CD14-positive monocyte (primary cell): ENCODE measurements around the gene CEP97. TPM values are rescaled to one million over a fixed set of nuclear protein-coding genes. Genes with fewer than 3 reads are reported as not detected.

Experiments
- DNase-seq, 3 donors: peaks; one replicate each; pipeline ENCODE4 v3.0.0-alpha.2; 2011 to 2022
- H2AFZ ChIP-seq: 2 replicates; pipeline ENCODE4 v1.6.0; 2012; ENCODE audit warnings: mild to moderate bottlenecking, low read depth, low read length, inconsistent platforms; ENCODE audit not compliant: insufficient read depth, poor library complexity, severe bottlenecking
- H3K27ac ChIP-seq, 2 donors: 1 replicate in 1 of 2; 2 replicates in 1 of 2; pipeline ENCODE4 v1.5.1; 2012 to 2013; ENCODE audit warnings: low read length in 2 of 2, control low read depth in 1 of 2, inconsistent platforms in 1 of 2, low read depth in 1 of 2, mild to moderate bottlenecking in 1 of 2
- H3K27me3 ChIP-seq, 2 donors: one replicate each; pipeline versions ENCODE4 v1.6.0 to v1.6.1; 2011 to 2013; ENCODE audit warnings: low read length in 2 of 2; ENCODE audit not compliant: control insufficient read depth in 2 of 2, insufficient read depth in 2 of 2
- H3K36me3 ChIP-seq, 2 donors: replicated peaks in 1 of 2; 1 replicate in 1 of 2; 2 replicates in 1 of 2; pipeline versions ENCODE4 v1.5.1 to v1.6.1; 2012 to 2013; ENCODE audit warnings: low read length in 2 of 2, control low read depth in 1 of 2, inconsistent platforms in 1 of 2, mild to moderate bottlenecking in 1 of 2; ENCODE audit not compliant: insufficient read depth in 2 of 2, control insufficient read depth in 1 of 2
- H3K4me1 ChIP-seq, 2 donors: 1 replicate in 1 of 2; 2 replicates in 1 of 2; pipeline versions ENCODE4 v1.5.1 to v1.6.1; 2012 to 2013; ENCODE audit warnings: low read length in 2 of 2, control low read depth in 1 of 2, inconsistent platforms in 1 of 2, mild to moderate bottlenecking in 1 of 2, moderate library complexity in 1 of 2; ENCODE audit not compliant: insufficient read depth in 2 of 2, control insufficient read depth in 1 of 2
- H3K4me2 ChIP-seq: replicated peaks from 2 replicates; pipeline ENCODE3; 2012; ENCODE audit warnings: low read length, moderate library complexity, mild to moderate bottlenecking; ENCODE audit not compliant: poor library complexity, severe bottlenecking; ENCODE audit errors: extremely low read depth
- H3K4me3 ChIP-seq, 3 experiments: fragments of 200-600 bp in 1 of 3; sonication (generic) in 1 of 3; replicated peaks in 1 of 3; 1 replicate in 2 of 3; 2 replicates in 1 of 3; pipeline ENCODE4 v1.5.1; 2011 to 2013; ENCODE audit warnings: low read length in 3 of 3, mild to moderate bottlenecking in 3 of 3, control low read depth in 2 of 3, low read depth in 2 of 3, inconsistent platforms in 1 of 3, moderate library complexity in 1 of 3
- H3K79me2 ChIP-seq: 2 replicates; pipeline ENCODE4 v1.6.0; 2012; ENCODE audit warnings: mild to moderate bottlenecking, control low read depth, inconsistent platforms, low read length, moderate library complexity; ENCODE audit not compliant: insufficient read depth
- H3K9ac ChIP-seq: 2 replicates; pipeline ENCODE4 v1.6.0; 2017; ENCODE audit warnings: low read length, mild to moderate bottlenecking; ENCODE audit not compliant: insufficient read depth, poor library complexity, severe bottlenecking
- H3K9me3 ChIP-seq, 2 donors: replicated peaks in 1 of 2; 1 replicate in 1 of 2; 2 replicates in 1 of 2; pipeline versions ENCODE4 v1.5.1 to v1.6.1; 2012 to 2013; ENCODE audit warnings: low read length in 2 of 2, control low read depth in 1 of 2; ENCODE audit not compliant: control insufficient read depth in 1 of 2, insufficient read depth in 1 of 2
- H4K20me1 ChIP-seq: 2 replicates; pipeline ENCODE4 v1.6.0; 2012; ENCODE audit warnings: mild to moderate bottlenecking, low read length, control low read depth, moderate library complexity; ENCODE audit not compliant: insufficient read depth
- H3K27ac Mint-ChIP-seq, 7 donors: one replicate each; pipeline ENCODE4 v1.8.0; 2020; ENCODE audit warnings: mild to moderate bottlenecking in 7 of 7, mixed read lengths in 7 of 7, moderate library complexity in 6 of 7, inconsistent platforms in 2 of 7
- H3K27me3 Mint-ChIP-seq, 3 donors: one replicate each; pipeline ENCODE4 v1.8.0; 2021 to 2022; ENCODE audit warnings: low read depth in 3 of 3, mild to moderate bottlenecking in 3 of 3, mixed read lengths in 3 of 3, moderate library complexity in 3 of 3, inconsistent platforms in 1 of 3
- H3K36me3 Mint-ChIP-seq, 2 donors: one replicate each; pipeline ENCODE4 v1.8.0; 2020; ENCODE audit warnings: mixed read lengths in 2 of 2, inconsistent platforms in 1 of 2, mild to moderate bottlenecking in 1 of 2
- H3K4me1 Mint-ChIP-seq: one replicate; pipeline ENCODE4 v1.8.0; 2020; ENCODE audit warnings: mild to moderate bottlenecking, mixed read lengths
- H3K4me3 Mint-ChIP-seq, 2 donors: one replicate each; pipeline ENCODE4 v1.8.0; 2020; ENCODE audit warnings: mild to moderate bottlenecking in 2 of 2, mixed read lengths in 2 of 2, moderate library complexity in 1 of 2
- H3K9me3 Mint-ChIP-seq, 7 donors: one replicate each; pipeline ENCODE4 v1.8.0; 2020 to 2022; ENCODE audit warnings: mixed read lengths in 7 of 7, mild to moderate bottlenecking in 6 of 7, moderate library complexity in 6 of 7, inconsistent platforms in 2 of 7
- WGBS: methylation state at CpG from one replicate; pipeline ENCODE4 v1.1.5; 2013; ENCODE audit warnings: missing lambda C conversion rate; ENCODE audit not compliant: insufficient coverage; 5-methylcytosine and 5-hydroxymethylcytosine counted together
- intact Hi-C, 2 donors: fragments of 100-400 bp; cut with micrococcal nuclease; formaldehyde crosslinking; loops; one replicate each; pipeline versions ENCODE4 v1.15.0 to v1.15.1; 2023
- polyA plus RNA-seq, 3 donors: library from polyadenylated mRNA; depleted of rRNA in 1 of 3; unstranded in 2 of 3; stranded (reverse) in 1 of 3; fragments of 300-500 nt in 2 of 3; fragments of >200 nt in 1 of 3; fragmentation: Illumina TruSeq in 2 of 3; gene quantifications; 1 replicate in 2 of 3; 2 replicates in 1 of 3; pipeline ENCODE4 v1.2.3, GENCODE V29; 2012 to 2021
- TF ChIP-seq, protein P1 (sequence below): fragments of 200-600 bp; IDR thresholded peaks from one replicate; pipeline ENCODE4 v1.8.0; 2022; ENCODE audit warnings: antibody characterized with exemption, mild to moderate bottlenecking

CEP97 gene
- polyA plus RNA-seq, 3 donors, result 0.79 to 1.7 (median 1.5) TPM

GRCh38 chr3:101780661-101781060 lies 56.2 kb downstream of the CEP97 start:
- Histone ChIP-seq H3K9me3 (no peaks in the 10 kb centered on the region), H3K4me2 (peak overlapping the region; percentile 86), H3K9ac (no peak overlapping the region), H3K27me3 (no peaks in the 10 kb centered on the region), H3K4me3 (peak overlapping the region in 1 of 3 experiments; percentile 93), H2AFZ (no peak overlapping the region), H3K36me3 (peaks cover 10 to 20% of the 10 kb centered on the region in 2 donors), H4K20me1 (no peaks in the 10 kb centered on the region), H3K79me2 (peaks cover 51% of the 10 kb centered on the region), H3K27ac (no peak overlapping the region), H3K4me1 (peaks cover 54 to 56% of the 10 kb centered on the region in 2 donors)
- intact Hi-C loops, result no loop called here
- Mint-ChIP-seq H3K4me3 (no peak overlapping the region), H3K36me3 (peaks cover 18 to 24% of the 10 kb centered on the region in 2 donors), H3K27me3 (peaks cover 0 to 3% (median 0%) of the 10 kb centered on the region in 3 donors), H3K27ac (no peak overlapping the region), H3K9me3 (no peaks in the 10 kb centered on the region), H3K4me1 (peaks cover 60% of the 10 kb centered on the region)
- TF ChIP-seq, protein P1, sequence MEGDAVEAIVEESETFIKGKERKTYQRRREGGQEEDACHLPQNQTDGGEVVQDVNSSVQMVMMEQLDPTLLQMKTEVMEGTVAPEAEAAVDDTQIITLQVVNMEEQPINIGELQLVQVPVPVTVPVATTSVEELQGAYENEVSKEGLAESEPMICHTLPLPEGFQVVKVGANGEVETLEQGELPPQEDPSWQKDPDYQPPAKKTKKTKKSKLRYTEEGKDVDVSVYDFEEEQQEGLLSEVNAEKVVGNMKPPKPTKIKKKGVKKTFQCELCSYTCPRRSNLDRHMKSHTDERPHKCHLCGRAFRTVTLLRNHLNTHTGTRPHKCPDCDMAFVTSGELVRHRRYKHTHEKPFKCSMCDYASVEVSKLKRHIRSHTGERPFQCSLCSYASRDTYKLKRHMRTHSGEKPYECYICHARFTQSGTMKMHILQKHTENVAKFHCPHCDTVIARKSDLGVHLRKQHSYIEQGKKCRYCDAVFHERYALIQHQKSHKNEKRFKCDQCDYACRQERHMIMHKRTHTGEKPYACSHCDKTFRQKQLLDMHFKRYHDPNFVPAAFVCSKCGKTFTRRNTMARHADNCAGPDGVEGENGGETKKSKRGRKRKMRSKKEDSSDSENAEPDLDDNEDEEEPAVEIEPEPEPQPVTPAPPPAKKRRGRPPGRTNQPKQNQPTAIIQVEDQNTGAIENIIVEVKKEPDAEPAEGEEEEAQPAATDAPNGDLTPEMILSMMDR, result no peak
- no CpG with 5 or more reads among the region's 2 CpGs for WGBS
- DNase-seq, result peak; percentile 23 to 56 (median 31)

GRCh38 chr3:101781166-101781565 lies 56.8 kb downstream of the CEP97 start:
- no peak for DNase-seq
- no peak overlapping the region for H3K4me3 Mint-ChIP-seq
- H3K4me1 Mint-ChIP-seq, result peaks cover 65% of the 10 kb centered on the region
- Histone ChIP-seq H3K4me2 (no peak overlapping the region), H3K27ac (no peak overlapping the region), H3K79me2 (peaks cover 56% of the 10 kb centered on the region), H4K20me1 (no peaks in the 10 kb centered on the region), H3K4me3 (no peak overlapping the region), H3K9me3 (no peaks in the 10 kb centered on the region), H3K4me1 (peaks cover 59 to 61% of the 10 kb centered on the region in 2 donors), H2AFZ (no peak overlapping the region), H3K9ac (no peak overlapping the region), H3K27me3 (no peaks in the 10 kb centered on the region), H3K36me3 (peaks cover 14 to 25% of the 10 kb centered on the region in 2 donors)
- TF ChIP-seq, protein P1, result no peak
- H3K9me3 Mint-ChIP-seq, result no peaks in the 10 kb centered on the region
- no peak overlapping the region for H3K27ac Mint-ChIP-seq
- H3K36me3 Mint-ChIP-seq, result peaks cover 21 to 29% of the 10 kb centered on the region in 2 donors
- intact Hi-C loops, result no loop called here
- peaks cover 0 to 3% (median 0%) of the 10 kb centered on the region in 3 donors for H3K27me3 Mint-ChIP-seq
